K562 (cell line): ENCODE data around the gene PPHLN1.

Experiments
- BDP1 ChIP-seq: IDR thresholded peaks from 3 replicates; pipeline ENCODE4 v1.6.1; 2011; ENCODE audit not compliant: insufficient read length, insufficient read depth
- CREB1 ChIP-seq, 2 experiments: sonication (generic) in 1 of 2; formaldehyde crosslinking in 1 of 2; IDR thresholded peaks; 2 replicates each; pipeline versions ENCODE4 v1.6.1 to v1.8.0; 2012 to 2022; ENCODE audit warnings: inconsistent platforms in 1 of 2, mild to moderate bottlenecking in 1 of 2, missing genetic modification reagents in 1 of 2, moderate library complexity in 1 of 2
- FOXM1 ChIP-seq, 2 experiments: fragments of 450-650 bp in 1 of 2; sonication (generic) in 1 of 2; formaldehyde crosslinking in 1 of 2; IDR thresholded peaks; 2 replicates each; pipeline versions ENCODE4 v1.6.1 to v1.9.0; 2017 to 2022; ENCODE audit warnings: low read depth in 2 of 2, mild to moderate bottlenecking in 2 of 2, missing genetic modification reagents in 1 of 2, moderate library complexity in 1 of 2
- HINFP ChIP-seq: fragments of 450-650 bp; conservative IDR thresholded peaks from 2 replicates; pipeline ENCODE4 v1.6.1; 2016; ENCODE audit warnings: missing genetic modification characterization, low read depth, mild to moderate bottlenecking, control low read depth, missing compliant biosample characterization
- IRF1 ChIP-seq: sonication (generic); formaldehyde crosslinking; IDR thresholded peaks from 2 replicates; pipeline ENCODE4 v1.8.0; 2022; ENCODE audit warnings: missing genetic modification reagents, mild to moderate bottlenecking, borderline replicate concordance
- MAFK ChIP-seq: IDR thresholded peaks from 2 replicates; pipeline ENCODE4 v1.6.1; 2011; ENCODE audit warnings: low read length, improper control_type of control experiment
- MAX ChIP-seq: sonication (generic); formaldehyde crosslinking; IDR thresholded peaks from 2 replicates; pipeline ENCODE4 v1.9.0; 2022; ENCODE audit warnings: mild to moderate bottlenecking, missing genetic modification reagents
- SRSF3 ChIP-seq: fragments of 200-400 bp; formaldehyde crosslinking; IDR thresholded peaks from 2 replicates; pipeline ENCODE4 v1.6.1; 2016; ENCODE audit warnings: mild to moderate bottlenecking, low read length, moderate library complexity; ENCODE audit not compliant: insufficient read depth
- ZBTB12 ChIP-seq: fragments of 250-450 bp; sonication (Bioruptor Pico); IDR thresholded peaks from 2 replicates; pipeline ENCODE4 v1.4.0; 2020
- TF ChIP-seq, protein P1 (sequence below), 3 experiments: IDR thresholded peaks in 2 of 3; conservative IDR thresholded peaks in 1 of 3; 2 replicates each; pipeline ENCODE4 v1.5.1; 2011 to 2012; ENCODE audit warnings: low read length in 3 of 3, mild to moderate bottlenecking in 3 of 3, control low read depth in 2 of 3, improper control_type of control experiment in 1 of 3, inconsistent platforms in 1 of 3, low read depth in 1 of 3, mixed read lengths in 1 of 3, moderate library complexity in 1 of 3; ENCODE audit not compliant: insufficient read depth in 2 of 3
- TF ChIP-seq, protein P2 (sequence below): fragments of 450-650 bp; IDR thresholded peaks from 2 replicates; pipeline ENCODE4 v1.6.1; 2018; ENCODE audit not compliant: partially characterized antibody

DNA sequence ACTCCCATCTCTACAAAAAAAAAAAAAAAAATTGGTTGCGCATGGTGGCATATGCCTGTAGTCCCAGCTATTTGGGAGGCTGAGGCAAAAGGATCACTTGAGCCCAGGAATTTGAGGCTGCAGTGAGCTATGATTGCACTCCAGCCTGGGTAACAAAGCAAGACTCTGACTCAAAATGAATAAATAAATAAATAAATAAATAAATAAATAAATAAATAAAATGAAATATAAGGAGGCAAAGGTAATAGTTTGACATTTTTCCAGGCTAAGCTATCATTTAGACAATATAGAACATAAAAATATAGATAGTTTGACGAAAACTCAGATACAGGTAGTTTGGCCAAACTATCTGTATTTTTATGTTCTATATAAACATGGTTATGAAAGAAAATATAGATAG lies 40.5 kb upstream of the PPHLN1 start:
- no peak for TF ChIP-seq SRSF3
- TF ChIP-seq, protein P1, sequence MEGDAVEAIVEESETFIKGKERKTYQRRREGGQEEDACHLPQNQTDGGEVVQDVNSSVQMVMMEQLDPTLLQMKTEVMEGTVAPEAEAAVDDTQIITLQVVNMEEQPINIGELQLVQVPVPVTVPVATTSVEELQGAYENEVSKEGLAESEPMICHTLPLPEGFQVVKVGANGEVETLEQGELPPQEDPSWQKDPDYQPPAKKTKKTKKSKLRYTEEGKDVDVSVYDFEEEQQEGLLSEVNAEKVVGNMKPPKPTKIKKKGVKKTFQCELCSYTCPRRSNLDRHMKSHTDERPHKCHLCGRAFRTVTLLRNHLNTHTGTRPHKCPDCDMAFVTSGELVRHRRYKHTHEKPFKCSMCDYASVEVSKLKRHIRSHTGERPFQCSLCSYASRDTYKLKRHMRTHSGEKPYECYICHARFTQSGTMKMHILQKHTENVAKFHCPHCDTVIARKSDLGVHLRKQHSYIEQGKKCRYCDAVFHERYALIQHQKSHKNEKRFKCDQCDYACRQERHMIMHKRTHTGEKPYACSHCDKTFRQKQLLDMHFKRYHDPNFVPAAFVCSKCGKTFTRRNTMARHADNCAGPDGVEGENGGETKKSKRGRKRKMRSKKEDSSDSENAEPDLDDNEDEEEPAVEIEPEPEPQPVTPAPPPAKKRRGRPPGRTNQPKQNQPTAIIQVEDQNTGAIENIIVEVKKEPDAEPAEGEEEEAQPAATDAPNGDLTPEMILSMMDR (IDR thresholded peaks at IDR 0.05 in 2 of 3, conservative IDR thresholded peaks at IDR 0.05 in 1 of 3; ENCODE audit: insufficient read depth in 2 of 3, low read depth in 1 of 3, low read length in 3 of 3) = no peak
- no peak for TF ChIP-seq CREB1 (IDR thresholded peaks at IDR 0.05)
- TF ChIP-seq CREB1 (CRISPR knock-in tag; IDR thresholded peaks at IDR 0.05) = no peak
- no peak for TF ChIP-seq MAFK
- no peak for TF ChIP-seq IRF1
- no peak for TF ChIP-seq FOXM1 (IDR thresholded peaks at IDR 0.05; ENCODE audit: low read depth)
- no peak for TF ChIP-seq FOXM1 (CRISPR knock-in tag; IDR thresholded peaks at IDR 0.05; ENCODE audit: low read depth)
- no peak for TF ChIP-seq ZBTB12 (CRISPR knock-in tag)
- TF ChIP-seq MAX = no peak
- TF ChIP-seq HINFP (tag) = no peak
- no peak for TF ChIP-seq BDP1
- TF ChIP-seq, protein P2, sequence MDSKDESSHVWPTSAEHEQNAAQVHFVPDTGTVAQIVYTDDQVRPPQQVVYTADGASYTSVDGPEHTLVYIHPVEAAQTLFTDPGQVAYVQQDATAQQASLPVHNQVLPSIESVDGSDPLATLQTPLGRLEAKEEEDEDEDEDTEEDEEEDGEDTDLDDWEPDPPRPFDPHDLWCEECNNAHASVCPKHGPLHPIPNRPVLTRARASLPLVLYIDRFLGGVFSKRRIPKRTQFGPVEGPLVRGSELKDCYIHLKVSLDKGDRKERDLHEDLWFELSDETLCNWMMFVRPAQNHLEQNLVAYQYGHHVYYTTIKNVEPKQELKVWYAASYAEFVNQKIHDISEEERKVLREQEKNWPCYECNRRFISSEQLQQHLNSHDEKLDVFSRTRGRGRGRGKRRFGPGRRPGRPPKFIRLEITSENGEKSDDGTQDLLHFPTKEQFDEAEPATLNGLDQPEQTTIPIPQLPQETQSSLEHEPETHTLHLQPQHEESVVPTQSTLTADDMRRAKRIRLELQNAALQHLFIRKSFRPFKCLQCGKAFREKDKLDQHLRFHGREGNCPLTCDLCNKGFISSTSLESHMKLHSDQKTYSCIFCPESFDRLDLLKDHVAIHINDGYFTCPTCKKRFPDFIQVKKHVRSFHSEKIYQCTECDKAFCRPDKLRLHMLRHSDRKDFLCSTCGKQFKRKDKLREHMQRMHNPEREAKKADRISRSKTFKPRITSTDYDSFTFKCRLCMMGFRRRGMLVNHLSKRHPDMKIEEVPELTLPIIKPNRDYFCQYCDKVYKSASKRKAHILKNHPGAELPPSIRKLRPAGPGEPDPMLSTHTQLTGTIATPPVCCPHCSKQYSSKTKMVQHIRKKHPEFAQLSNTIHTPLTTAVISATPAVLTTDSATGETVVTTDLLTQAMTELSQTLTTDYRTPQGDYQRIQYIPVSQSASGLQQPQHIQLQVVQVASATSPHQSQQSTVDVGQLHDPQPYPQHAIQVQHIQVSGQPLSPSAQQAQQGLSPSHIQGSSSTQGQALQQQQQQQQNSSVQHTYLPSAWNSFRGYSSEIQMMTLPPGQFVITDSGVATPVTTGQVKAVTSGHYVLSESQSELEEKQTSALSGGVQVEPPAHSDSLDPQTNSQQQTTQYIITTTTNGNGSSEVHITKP = no peak
